ENCODE measurements around the gene LUC7L2. TPM values are rescaled to one million over a fixed set of nuclear protein-coding genes. Genes with fewer than 3 reads are reported as not detected.

LUC7L2 gene
- total RNA-seq, 4 donors from 2014 or later: 125 to 179 (median 145) TPM

DNA sequence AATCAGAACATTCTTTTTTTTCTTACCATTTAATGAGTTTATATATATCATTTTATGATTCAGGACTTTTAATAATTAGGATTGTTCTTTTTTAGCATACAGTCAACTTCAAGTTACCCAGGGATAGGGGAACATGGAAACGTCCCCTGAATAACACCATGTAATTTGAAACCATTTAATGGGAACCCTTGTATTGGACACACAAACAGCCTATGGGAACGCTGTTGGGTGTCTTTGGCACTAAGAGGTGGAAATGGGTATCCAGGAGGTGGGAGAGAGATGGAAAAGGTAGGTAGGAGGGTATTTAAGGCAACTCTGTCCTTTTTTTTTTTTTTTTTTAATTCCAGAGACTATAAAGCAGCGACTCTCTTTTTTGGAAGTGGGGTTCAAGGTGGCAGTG is 2.6 kb downstream of the LUC7L2 start:
- no peaks in the 10 kb centered on the region for H3K27me3 ChIP-seq
- DNase-seq: no peak
- no peak overlapping the region for H3K4me3 ChIP-seq (replicated peaks in 1 of 3)
- peak overlapping the region; percentile 27 to 100 (median 98) for H3K27ac ChIP-seq
- intact Hi-C loops (cut with DNase I): loop anchor here (10.0 kb wide), 1 partner anchor 52 kb away; no protein-coding TSS in a partner anchor
- TF ChIP-seq CTCF (IDR thresholded peaks at IDR 0.05) (no peak), POLR2A (IDR thresholded peaks at IDR 0.05) (peak in 1 of 2 donors; percentile 8)
- peaks cover 0 to 5% of the 10 kb centered on the region in 2 donors for H3K36me3 ChIP-seq
- WGBS, 2 donors: 45 to 46% methylated on average over 3 of the region's 3 CpGs
- H3K4me1 ChIP-seq: peaks cover 44 to 50% of the 10 kb centered on the region in 2 donors
- H3K9me3 ChIP-seq: no peaks in the 10 kb centered on the region

DNA sequence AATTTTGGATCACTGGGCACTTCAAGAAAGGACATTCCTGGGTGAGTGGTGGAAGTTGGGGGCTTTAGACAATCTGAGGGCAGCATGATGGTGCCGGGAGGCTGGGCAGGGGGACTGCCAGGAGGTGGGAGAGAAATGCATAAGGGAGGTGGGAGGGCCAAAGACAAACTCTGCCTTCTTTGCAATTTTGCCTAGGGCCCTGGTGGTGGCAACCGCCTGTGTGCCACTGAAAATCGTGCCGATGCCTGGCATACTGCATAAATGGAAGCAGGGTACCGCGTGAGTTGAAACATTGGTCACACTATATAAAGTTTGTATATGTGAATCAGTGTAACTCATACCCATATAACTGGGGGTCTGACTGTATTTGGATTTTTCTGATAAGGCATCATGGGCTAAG is 3.3 kb downstream of the LUC7L2 start:
- peaks cover 0 to 5% of the 10 kb centered on the region in 2 donors for H3K36me3 ChIP-seq
- H3K9me3 ChIP-seq: no peaks in the 10 kb centered on the region
- H3K27ac ChIP-seq: peak overlapping the region; percentile 8 to 100 (median 27)
- no peaks in the 10 kb centered on the region for H3K27me3 ChIP-seq
- intact Hi-C loops (cut with DNase I): loop anchor here (10.0 kb wide), 1 partner anchor 52 kb away; no protein-coding TSS in a partner anchor
- no peak for TF ChIP-seq POLR2A (IDR thresholded peaks at IDR 0.05)
- TF ChIP-seq CTCF (IDR thresholded peaks at IDR 0.05): no peak
- H3K4me1 ChIP-seq: peaks cover 49 to 52% of the 10 kb centered on the region in 2 donors
- H3K4me3 ChIP-seq (replicated peaks in 1 of 3): no peak overlapping the region
- 85 to 91% methylated on average over 6 of the region's 6 CpGs for WGBS, 2 donors
- no peak for DNase-seq

DNA sequence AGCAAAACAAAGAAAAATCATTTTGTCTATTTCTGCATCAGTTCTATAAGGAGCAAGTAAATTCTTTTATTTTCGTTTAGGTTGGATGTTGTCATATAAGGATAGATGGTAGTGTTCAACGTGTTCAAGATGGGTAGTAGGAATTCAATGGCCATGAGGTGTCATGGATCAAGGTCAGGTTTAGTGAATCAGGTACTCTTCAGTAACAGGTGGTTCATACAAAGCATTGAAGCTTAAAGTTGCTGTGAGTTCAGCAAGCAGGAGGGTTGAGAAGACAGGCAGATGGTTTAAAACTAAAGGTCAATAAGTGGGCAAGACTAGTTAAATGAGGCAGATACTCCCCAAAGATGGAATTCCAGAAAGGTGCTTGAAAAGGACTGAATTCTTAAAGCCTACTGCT is 5.6 kb downstream of the LUC7L2 start:
- WGBS, 2 donors: 62 to 64% methylated on average over 2 of the region's 2 CpGs
- intact Hi-C loops (cut with DNase I): loop anchor here (10.0 kb wide), 1 partner anchor 49 kb away; no protein-coding TSS in a partner anchor

DNA sequence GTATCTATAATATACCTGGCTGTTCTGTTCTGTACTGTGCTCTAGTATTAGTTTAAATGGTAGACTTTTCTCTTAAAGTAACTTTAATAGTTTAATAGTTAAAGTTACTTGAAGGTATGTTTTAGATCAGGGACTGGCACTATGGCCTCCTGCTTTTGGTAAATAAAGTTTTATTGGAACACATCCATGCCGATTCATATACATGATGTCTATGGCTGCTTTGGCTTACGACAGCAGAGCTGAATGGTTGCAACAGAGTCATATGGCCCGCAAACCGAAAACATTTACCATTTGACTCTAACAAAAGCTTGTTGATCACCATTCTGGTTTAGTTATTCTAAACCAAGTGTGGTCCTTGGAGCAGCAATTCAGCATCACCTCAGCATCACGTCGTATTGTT is 6.7 kb downstream of the LUC7L2 start:
- no peak for DNase-seq
- Histone ChIP-seq H3K4me3 (replicated peaks in 1 of 3) (no peak overlapping the region), H3K27me3 (no peaks in the 10 kb centered on the region), H3K9me3 (no peaks in the 10 kb centered on the region), H3K27ac (peak overlapping the region; percentile 23 to 48 (median 25)), H3K36me3 (peaks cover 0 to 5% of the 10 kb centered on the region in 2 donors), H3K4me1 (peaks cover 69 to 81% of the 10 kb centered on the region in 2 donors)
- TF ChIP-seq CTCF (IDR thresholded peaks at IDR 0.05) (no peak), POLR2A (IDR thresholded peaks at IDR 0.05) (no peak)
- intact Hi-C loops (cut with DNase I): loop anchor here (10.0 kb wide), 1 partner anchor 48 kb away; no protein-coding TSS in a partner anchor
- WGBS, 2 donors: 97% methylated on average over 6 of the region's 6 CpGs

More for the DNA sequence above, 5.6 kb downstream of the LUC7L2 start:
- H3K36me3 ChIP-seq: peaks cover 0 to 5% of the 10 kb centered on the region in 2 donors
- TF ChIP-seq CTCF (IDR thresholded peaks at IDR 0.05) (no peak), POLR2A (IDR thresholded peaks at IDR 0.05) (no peak)
- peak overlapping the region in 2 of 3 donors; percentile 5 to 7 for H3K27ac ChIP-seq
- no peaks in the 10 kb centered on the region for H3K27me3 ChIP-seq
- H3K9me3 ChIP-seq: no peaks in the 10 kb centered on the region
- peaks cover 63 to 72% of the 10 kb centered on the region in 2 donors for H3K4me1 ChIP-seq
- DNase-seq: no peak
- H3K4me3 ChIP-seq (replicated peaks in 1 of 3): no peak overlapping the region

DNA sequence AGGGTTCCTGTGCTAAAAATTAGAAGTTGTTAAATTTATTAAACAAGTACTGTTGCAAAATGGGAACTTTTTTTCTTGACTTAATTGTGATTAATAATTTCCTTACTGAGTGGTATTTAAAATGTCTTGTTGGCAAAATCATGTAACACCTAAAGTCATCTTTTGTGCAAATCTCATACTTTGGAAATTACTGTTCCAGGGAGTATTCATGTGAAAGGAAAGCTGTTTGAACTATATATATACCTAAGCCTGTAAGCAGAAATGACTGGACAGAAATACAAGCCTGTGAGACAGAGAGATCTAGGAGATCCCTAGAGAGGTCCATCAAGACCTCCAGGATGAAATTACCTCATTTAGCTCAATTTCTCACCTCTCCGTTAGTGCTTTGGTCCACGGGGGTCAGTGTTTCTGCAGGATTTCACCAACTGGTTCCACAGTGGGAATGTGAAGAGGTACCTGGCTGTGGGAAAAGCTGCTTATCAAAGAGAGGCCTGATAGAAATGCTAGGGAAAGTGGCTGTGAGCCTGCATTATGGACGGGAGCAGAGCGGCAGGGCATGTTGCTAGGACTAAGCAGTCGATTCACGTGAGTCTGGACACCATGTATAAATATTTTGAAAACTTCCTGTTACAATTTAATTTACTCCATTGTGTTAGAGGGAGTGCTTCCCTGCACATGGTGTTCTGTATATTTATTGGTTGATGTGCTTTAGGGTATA is 7.9 kb downstream of the LUC7L2 start:
- Histone ChIP-seq H3K36me3 (peaks cover 0 to 5% of the 10 kb centered on the region in 2 donors), H3K4me1 (peaks cover 72 to 80% of the 10 kb centered on the region in 2 donors)
- 85 to 91% methylated on average over 6 of the region's 6 CpGs for WGBS, 2 donors

More for the DNA sequence above, 7.9 kb downstream of the LUC7L2 start:
- intact Hi-C loops (cut with DNase I): loop anchor here (10.0 kb wide), 1 partner anchor 47 kb away; no protein-coding TSS in a partner anchor
- no peak overlapping the region for H3K4me3 ChIP-seq (replicated peaks in 1 of 3)
- H3K27ac ChIP-seq: no peak overlapping the region
- no peaks in the 10 kb centered on the region for H3K27me3 ChIP-seq
- TF ChIP-seq POLR2A (IDR thresholded peaks at IDR 0.05): no peak
- no peak for TF ChIP-seq CTCF (IDR thresholded peaks at IDR 0.05)
- no peaks in the 10 kb centered on the region for H3K9me3 ChIP-seq
- no peak for DNase-seq
